GM12865 (cell line): ENCODE measurements around the gene ABRACL.
"Not testable (repeated sequence)": the region's sequence is repeated elsewhere in the genome, so short reads cannot be mapped to it uniquely, and the experiment has no call there.

Source experiments
- DNase-seq: peaks from one replicate; pipeline ENCODE4 v3.0.0; 2010; ENCODE audit warnings: low read depth
- H3K4me3 ChIP-seq: 2 replicates; pipeline ENCODE4 v1.5.1; 2011; ENCODE audit warnings: mild to moderate bottlenecking, low read depth, low read length, control low read depth
- CTCF ChIP-seq: IDR thresholded peaks from 2 replicates; pipeline ENCODE4 v1.5.1; 2011; ENCODE audit warnings: low read length, control low read depth, low read depth, inconsistent platforms; ENCODE audit not compliant: insufficient read depth; ENCODE audit errors: missing control alignments

The ABRACL gene

GRCh38 chr6:139020689-139021088, 7.9 kb upstream of the ABRACL start:
- H3K4me3 ChIP-seq: no peak overlapping the region
- DNase-seq: no peak
- no peak for TF ChIP-seq CTCF

GRCh38 chr6:139025416-139025815, 3.1 kb upstream of the ABRACL start:
- DNase-seq, H3K4me3 ChIP-seq: not testable (repeated sequence)

GRCh38 chr6:139027620-139028182, 844 bp upstream of the ABRACL start:
- no peak for TF ChIP-seq CTCF
- peak overlapping the region; percentile 87 for H3K4me3 ChIP-seq
- peak; percentile 80 for DNase-seq

GRCh38 chr6:139028215-139028657, 309 bp upstream of the ABRACL start:
- DNase-seq: no peak
- peak overlapping the region; percentile 87 for H3K4me3 ChIP-seq
- TF ChIP-seq CTCF: no peak

- peak overlapping the region; percentile 87 for H3K4me3 ChIP-seq
- DNase-seq: peak; percentile 69
- no peak for TF ChIP-seq CTCF
These were observed 1.1 kb downstream of the ABRACL start for GRCh38 chr6:139029470-139030227.

- TF ChIP-seq CTCF: no peak
- H3K4me3 ChIP-seq: peak overlapping the region; percentile 87
- DNase-seq: peak; percentile 78
These were observed 1.9 kb downstream of the ABRACL start for GRCh38 chr6:139030228-139030963.

GRCh38 chr6:139037490-139037889, 8.9 kb downstream of the ABRACL start:
- no peak for DNase-seq
- no peak for TF ChIP-seq CTCF

More at GRCh38 chr6:139037490-139037889, 8.9 kb downstream of the ABRACL start:
- no peak overlapping the region for H3K4me3 ChIP-seq
